Brain microvascular endothelial cell (primary cell): ENCODE results near the gene DCC.

Experiments used
- DNase-seq: peaks from one replicate; pipeline ENCODE4 v3.0.0-alpha.2; 2020
- H3K27ac ChIP-seq: fragments of 250-450 bp; sonication (Bioruptor Pico); 2 replicates; pipeline ENCODE4 v1.5.1; 2020; ENCODE audit warnings: mild to moderate bottlenecking, moderate library complexity
- H3K27me3 ChIP-seq: fragments of 250-450 bp; sonication (Bioruptor Pico); replicated peaks from 2 replicates; pipeline ENCODE4 v1.5.1; 2020; ENCODE audit warnings: mild to moderate bottlenecking
- H3K36me3 ChIP-seq: fragments of 250-450 bp; sonication (Bioruptor Pico); replicated peaks from 2 replicates; pipeline ENCODE4 v1.5.1; 2020; ENCODE audit warnings: mild to moderate bottlenecking
- H3K4me3 ChIP-seq: 2 replicates; pipeline ENCODE4 v1.5.1; 2011; ENCODE audit warnings: low read depth, mild to moderate bottlenecking, control low read depth, low read length, moderate library complexity
- in situ Hi-C: cut with HindIII; loops from 2 replicates; pipeline ENCODE4 v1.10.0; 2017; ENCODE audit warnings: low sequenced_read_pairs, low pct_ligation_motif_present
- TF ChIP-seq, protein P1 (sequence below): IDR thresholded peaks from 2 replicates; pipeline ENCODE4 v1.5.1; 2011; ENCODE audit warnings: low read depth, mild to moderate bottlenecking, moderate library complexity, low read length, control low read depth, inconsistent platforms; ENCODE audit errors: missing control alignments

Gene DCC

GRCh38 chr18:52391810-52392559 is 52.0 kb downstream of the DCC start:
- DNase-seq: no peak
- TF ChIP-seq, protein P1, sequence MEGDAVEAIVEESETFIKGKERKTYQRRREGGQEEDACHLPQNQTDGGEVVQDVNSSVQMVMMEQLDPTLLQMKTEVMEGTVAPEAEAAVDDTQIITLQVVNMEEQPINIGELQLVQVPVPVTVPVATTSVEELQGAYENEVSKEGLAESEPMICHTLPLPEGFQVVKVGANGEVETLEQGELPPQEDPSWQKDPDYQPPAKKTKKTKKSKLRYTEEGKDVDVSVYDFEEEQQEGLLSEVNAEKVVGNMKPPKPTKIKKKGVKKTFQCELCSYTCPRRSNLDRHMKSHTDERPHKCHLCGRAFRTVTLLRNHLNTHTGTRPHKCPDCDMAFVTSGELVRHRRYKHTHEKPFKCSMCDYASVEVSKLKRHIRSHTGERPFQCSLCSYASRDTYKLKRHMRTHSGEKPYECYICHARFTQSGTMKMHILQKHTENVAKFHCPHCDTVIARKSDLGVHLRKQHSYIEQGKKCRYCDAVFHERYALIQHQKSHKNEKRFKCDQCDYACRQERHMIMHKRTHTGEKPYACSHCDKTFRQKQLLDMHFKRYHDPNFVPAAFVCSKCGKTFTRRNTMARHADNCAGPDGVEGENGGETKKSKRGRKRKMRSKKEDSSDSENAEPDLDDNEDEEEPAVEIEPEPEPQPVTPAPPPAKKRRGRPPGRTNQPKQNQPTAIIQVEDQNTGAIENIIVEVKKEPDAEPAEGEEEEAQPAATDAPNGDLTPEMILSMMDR: no peak
- H3K27ac ChIP-seq: no peak overlapping the region
- in situ Hi-C loops: no loop called here
- no peaks in the 10 kb centered on the region for H3K36me3 ChIP-seq
- no peak overlapping the region for H3K4me3 ChIP-seq
- H3K27me3 ChIP-seq: no peaks in the 10 kb centered on the region

GRCh38 chr18:52394602-52395001 is 54.6 kb downstream of the DCC start:
- Histone ChIP-seq H3K4me3 (no peak overlapping the region), H3K27me3 (no peaks in the 10 kb centered on the region), H3K36me3 (no peaks in the 10 kb centered on the region), H3K27ac (no peak overlapping the region)
- TF ChIP-seq, protein P1: no peak
- DNase-seq: no peak
- in situ Hi-C loops: no loop called here

DNA sequence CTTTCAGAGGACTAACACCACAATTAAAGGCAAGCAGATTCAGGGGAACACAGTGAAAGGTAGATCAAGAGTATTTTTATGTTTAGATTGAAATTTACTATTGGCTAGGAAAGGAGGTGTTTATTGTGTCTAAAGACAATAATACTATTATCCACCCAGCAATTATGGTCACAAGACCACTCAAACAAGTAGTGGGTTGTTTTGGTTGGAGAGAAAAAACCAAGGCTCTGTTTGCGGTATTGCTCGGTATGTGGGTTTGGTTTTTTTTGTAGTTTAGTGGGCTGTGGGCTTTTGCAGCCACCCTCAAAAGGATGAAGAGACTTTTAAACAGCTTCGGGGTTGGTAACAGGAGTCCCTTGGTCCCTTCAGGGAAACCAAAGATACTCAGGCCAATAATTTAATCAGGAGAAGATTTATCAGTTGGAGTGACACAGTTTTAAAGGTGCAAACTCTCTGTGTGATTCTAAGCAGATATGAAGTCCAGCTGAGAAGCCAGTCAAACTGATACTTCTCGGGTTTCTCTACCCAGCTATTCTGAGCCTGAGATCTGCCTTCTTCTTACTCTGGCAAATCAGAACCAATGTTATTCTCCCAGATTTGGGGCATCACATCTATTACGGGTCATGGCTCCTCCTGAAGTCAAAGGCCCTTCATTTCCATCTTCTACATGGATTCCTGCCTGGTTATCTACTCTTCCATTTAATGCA is 55.3 kb downstream of the DCC start:
- H3K27me3 ChIP-seq: no peaks in the 10 kb centered on the region
- H3K4me3 ChIP-seq: no peak overlapping the region
- H3K27ac ChIP-seq: no peak overlapping the region
- in situ Hi-C loops: no loop called here
- H3K36me3 ChIP-seq: no peaks in the 10 kb centered on the region
- TF ChIP-seq, protein P1: no peak
- DNase-seq: no peak

DNA sequence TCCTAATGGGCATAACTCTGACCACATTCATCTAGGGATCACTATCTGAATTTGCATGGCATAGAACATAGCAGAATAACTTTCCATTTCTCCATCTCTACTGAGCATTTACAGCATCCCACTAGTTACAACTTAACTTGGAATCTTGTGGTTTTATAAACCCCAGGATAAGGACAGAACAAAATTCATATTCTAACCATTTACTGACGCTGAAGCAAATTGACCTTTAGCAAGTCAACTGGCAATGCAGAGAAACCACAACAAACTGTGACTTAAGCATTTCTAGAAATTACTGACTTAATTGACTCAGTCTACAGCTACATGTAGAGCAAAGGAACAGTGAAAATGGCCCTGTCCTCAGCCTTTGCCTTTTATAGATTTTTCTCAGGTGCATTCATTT is 61.2 kb downstream of the DCC start:
- Histone ChIP-seq H3K27ac (no peak overlapping the region), H3K36me3 (no peaks in the 10 kb centered on the region), H3K27me3 (no peaks in the 10 kb centered on the region), H3K4me3 (no peak overlapping the region)
- TF ChIP-seq, protein P1: no peak
- in situ Hi-C loops: no loop called here
- no peak for DNase-seq

- in situ Hi-C loops: no loop called here
- Histone ChIP-seq H3K36me3 (no peaks in the 10 kb centered on the region), H3K27me3 (no peaks in the 10 kb centered on the region), H3K27ac (no peak overlapping the region), H3K4me3 (no peak overlapping the region)
- DNase-seq: no peak
- TF ChIP-seq, protein P1: no peak
Measured at GRCh38 chr18:52402814-52403213, 62.8 kb downstream of the DCC start.
